GM23338 (cell line): ENCODE data around the gene GRID2.

ENCODE experiments used
- CREB1 ChIP-seq: fragments of 250-450 bp; sonication (Bioruptor Pico); IDR thresholded peaks from 2 replicates; pipeline ENCODE4 v1.5.0; 2020; ENCODE audit warnings: low read depth, mild to moderate bottlenecking, moderate library complexity
- EZH2 ChIP-seq: fragments of 200-600 bp; sonication (generic); IDR thresholded peaks from one replicate; pipeline ENCODE4 v1.8.0; 2017; ENCODE audit warnings: antibody characterized with exemption, mild to moderate bottlenecking, low read depth; ENCODE audit not compliant: unreplicated experiment
- EZH2phosphoT487 ChIP-seq: fragments of 200-600 bp; sonication (generic); IDR thresholded peaks from one replicate; pipeline ENCODE4 v1.8.1; 2018; ENCODE audit warnings: antibody characterized with exemption; ENCODE audit not compliant: unreplicated experiment
- JUNB ChIP-seq: IDR thresholded peaks from one replicate; pipeline ENCODE4 v1.6.1; 2016; ENCODE audit warnings: antibody characterized with exemption; ENCODE audit not compliant: unreplicated experiment
- NANOG ChIP-seq: IDR thresholded peaks from 2 replicates; pipeline ENCODE4 v1.6.1; 2016; ENCODE audit warnings: antibody characterized with exemption, borderline replicate concordance
- POLR2AphosphoS5 ChIP-seq: IDR thresholded peaks from 2 replicates; pipeline ENCODE4 v1.6.1; 2016; ENCODE audit warnings: antibody characterized with exemption, low read depth
- REST ChIP-seq: IDR thresholded peaks from one replicate; pipeline ENCODE4 v1.6.1; 2018; ENCODE audit warnings: antibody characterized with exemption; ENCODE audit not compliant: unreplicated experiment
- STAT1 ChIP-seq: IDR thresholded peaks from one replicate; pipeline ENCODE4 v1.6.1; 2016; ENCODE audit warnings: antibody characterized with exemption; ENCODE audit not compliant: unreplicated experiment
- ZNF114 ChIP-seq: fragments of 250-450 bp; sonication (Bioruptor Pico); IDR thresholded peaks from 2 replicates; pipeline ENCODE4 v1.5.0; 2020; ENCODE audit warnings: mild to moderate bottlenecking, moderate library complexity
- ZNF331 ChIP-seq: fragments of 250-450 bp; sonication (Bioruptor Pico); IDR thresholded peaks from 2 replicates; pipeline ENCODE4 v1.5.0; 2020; ENCODE audit warnings: low read depth, mild to moderate bottlenecking, moderate library complexity
- TF ChIP-seq, protein P1 (sequence below), 2 experiments: fragments of 200-600 bp in 1 of 2; sonication (generic) in 1 of 2; conservative IDR thresholded peaks; 2 replicates each; pipeline versions ENCODE4 v1.5.1 to v1.6.1; 2016 to 2017; ENCODE audit warnings: antibody characterized with exemption in 2 of 2, low read depth in 2 of 2, mild to moderate bottlenecking in 2 of 2, moderate library complexity in 1 of 2
- TF ChIP-seq, protein P2 (sequence below): IDR thresholded peaks from 2 replicates; pipeline ENCODE4 v1.6.1; 2016; ENCODE audit warnings: antibody characterized with exemption
- TF ChIP-seq, protein P3 (sequence below): fragments of 250-450 bp; sonication (Bioruptor Pico); IDR thresholded peaks from 2 replicates; pipeline ENCODE4 v1.5.0; 2020; ENCODE audit warnings: mild to moderate bottlenecking, moderate library complexity

GRCh38 chr4:92263010-92263409 lies 40.8 kb upstream of the GRID2 start:
- TF ChIP-seq REST, result no peak
- TF ChIP-seq, protein P1, sequence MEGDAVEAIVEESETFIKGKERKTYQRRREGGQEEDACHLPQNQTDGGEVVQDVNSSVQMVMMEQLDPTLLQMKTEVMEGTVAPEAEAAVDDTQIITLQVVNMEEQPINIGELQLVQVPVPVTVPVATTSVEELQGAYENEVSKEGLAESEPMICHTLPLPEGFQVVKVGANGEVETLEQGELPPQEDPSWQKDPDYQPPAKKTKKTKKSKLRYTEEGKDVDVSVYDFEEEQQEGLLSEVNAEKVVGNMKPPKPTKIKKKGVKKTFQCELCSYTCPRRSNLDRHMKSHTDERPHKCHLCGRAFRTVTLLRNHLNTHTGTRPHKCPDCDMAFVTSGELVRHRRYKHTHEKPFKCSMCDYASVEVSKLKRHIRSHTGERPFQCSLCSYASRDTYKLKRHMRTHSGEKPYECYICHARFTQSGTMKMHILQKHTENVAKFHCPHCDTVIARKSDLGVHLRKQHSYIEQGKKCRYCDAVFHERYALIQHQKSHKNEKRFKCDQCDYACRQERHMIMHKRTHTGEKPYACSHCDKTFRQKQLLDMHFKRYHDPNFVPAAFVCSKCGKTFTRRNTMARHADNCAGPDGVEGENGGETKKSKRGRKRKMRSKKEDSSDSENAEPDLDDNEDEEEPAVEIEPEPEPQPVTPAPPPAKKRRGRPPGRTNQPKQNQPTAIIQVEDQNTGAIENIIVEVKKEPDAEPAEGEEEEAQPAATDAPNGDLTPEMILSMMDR (conservative IDR thresholded peaks at IDR 0.05; ENCODE audit: low read depth in 2 of 2), result no peak
- no peak for TF ChIP-seq EZH2
- no peak for TF ChIP-seq EZH2phosphoT487
- TF ChIP-seq POLR2AphosphoS5, result no peak; the same call in 1 of the 2 replicates
- no peak for TF ChIP-seq NANOG
- TF ChIP-seq STAT1, result no peak
- TF ChIP-seq CREB1 (CRISPR knock-in tag), result no peak
- TF ChIP-seq, protein P2, sequence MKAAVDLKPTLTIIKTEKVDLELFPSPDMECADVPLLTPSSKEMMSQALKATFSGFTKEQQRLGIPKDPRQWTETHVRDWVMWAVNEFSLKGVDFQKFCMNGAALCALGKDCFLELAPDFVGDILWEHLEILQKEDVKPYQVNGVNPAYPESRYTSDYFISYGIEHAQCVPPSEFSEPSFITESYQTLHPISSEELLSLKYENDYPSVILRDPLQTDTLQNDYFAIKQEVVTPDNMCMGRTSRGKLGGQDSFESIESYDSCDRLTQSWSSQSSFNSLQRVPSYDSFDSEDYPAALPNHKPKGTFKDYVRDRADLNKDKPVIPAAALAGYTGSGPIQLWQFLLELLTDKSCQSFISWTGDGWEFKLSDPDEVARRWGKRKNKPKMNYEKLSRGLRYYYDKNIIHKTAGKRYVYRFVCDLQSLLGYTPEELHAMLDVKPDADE, result no peak
- TF ChIP-seq ZNF331 (CRISPR knock-in tag), result no peak
- TF ChIP-seq JUNB, result no peak
- TF ChIP-seq, protein P3, sequence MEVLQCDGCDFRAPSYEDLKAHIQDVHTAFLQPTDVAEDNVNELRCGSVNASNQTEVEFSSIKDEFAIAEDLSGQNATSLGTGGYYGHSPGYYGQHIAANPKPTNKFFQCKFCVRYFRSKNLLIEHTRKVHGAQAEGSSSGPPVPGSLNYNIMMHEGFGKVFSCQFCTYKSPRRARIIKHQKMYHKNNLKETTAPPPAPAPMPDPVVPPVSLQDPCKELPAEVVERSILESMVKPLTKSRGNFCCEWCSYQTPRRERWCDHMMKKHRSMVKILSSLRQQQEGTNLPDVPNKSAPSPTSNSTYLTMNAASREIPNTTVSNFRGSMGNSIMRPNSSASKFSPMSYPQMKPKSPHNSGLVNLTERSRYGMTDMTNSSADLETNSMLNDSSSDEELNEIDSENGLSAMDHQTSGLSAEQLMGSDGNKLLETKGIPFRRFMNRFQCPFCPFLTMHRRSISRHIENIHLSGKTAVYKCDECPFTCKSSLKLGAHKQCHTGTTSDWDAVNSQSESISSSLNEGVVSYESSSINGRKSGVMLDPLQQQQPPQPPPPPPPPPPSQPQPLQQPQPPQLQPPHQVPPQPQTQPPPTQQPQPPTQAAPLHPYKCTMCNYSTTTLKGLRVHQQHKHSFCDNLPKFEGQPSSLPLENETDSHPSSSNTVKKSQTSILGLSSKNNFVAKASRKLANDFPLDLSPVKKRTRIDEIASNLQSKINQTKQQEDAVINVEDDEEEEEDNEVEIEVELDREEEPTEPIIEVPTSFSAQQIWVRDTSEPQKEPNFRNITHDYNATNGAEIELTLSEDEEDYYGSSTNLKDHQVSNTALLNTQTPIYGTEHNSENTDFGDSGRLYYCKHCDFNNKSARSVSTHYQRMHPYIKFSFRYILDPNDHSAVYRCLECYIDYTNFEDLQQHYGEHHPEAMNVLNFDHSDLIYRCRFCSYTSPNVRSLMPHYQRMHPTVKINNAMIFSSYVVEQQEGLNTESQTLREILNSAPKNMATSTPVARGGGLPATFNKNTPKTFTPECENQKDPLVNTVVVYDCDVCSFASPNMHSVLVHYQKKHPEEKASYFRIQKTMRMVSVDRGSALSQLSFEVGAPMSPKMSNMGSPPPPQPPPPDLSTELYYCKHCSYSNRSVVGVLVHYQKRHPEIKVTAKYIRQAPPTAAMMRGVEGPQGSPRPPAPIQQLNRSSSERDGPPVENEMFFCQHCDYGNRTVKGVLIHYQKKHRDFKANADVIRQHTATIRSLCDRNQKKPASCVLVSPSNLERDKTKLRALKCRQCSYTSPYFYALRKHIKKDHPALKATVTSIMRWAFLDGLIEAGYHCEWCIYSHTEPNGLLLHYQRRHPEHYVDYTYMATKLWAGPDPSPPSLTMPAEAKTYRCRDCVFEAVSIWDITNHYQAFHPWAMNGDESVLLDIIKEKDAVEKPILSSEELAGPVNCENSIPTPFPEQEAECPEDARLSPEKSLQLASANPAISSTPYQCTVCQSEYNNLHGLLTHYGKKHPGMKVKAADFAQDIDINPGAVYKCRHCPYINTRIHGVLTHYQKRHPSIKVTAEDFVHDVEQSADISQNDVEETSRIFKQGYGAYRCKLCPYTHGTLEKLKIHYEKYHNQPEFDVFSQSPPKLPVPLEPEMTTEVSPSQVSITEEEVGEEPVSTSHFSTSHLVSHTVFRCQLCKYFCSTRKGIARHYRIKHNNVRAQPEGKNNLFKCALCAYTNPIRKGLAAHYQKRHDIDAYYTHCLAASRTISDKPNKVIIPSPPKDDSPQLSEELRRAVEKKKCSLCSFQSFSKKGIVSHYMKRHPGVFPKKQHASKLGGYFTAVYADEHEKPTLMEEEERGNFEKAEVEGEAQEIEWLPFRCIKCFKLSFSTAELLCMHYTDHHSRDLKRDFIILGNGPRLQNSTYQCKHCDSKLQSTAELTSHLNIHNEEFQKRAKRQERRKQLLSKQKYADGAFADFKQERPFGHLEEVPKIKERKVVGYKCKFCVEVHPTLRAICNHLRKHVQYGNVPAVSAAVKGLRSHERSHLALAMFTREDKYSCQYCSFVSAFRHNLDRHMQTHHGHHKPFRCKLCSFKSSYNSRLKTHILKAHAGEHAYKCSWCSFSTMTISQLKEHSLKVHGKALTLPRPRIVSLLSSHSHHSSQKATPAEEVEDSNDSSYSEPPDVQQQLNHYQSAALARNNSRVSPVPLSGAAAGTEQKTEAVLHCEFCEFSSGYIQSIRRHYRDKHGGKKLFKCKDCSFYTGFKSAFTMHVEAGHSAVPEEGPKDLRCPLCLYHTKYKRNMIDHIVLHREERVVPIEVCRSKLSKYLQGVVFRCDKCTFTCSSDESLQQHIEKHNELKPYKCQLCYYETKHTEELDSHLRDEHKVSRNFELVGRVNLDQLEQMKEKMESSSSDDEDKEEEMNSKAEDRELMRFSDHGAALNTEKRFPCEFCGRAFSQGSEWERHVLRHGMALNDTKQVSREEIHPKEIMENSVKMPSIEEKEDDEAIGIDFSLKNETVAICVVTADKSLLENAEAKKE (CRISPR knock-in tag), result no peak
- TF ChIP-seq ZNF114 (CRISPR knock-in tag), result no peak
